GM21737 (cell line): Measurements from ENCODE around the gene BARX1.
"Not testable (repeated sequence)": the region's sequence is repeated elsewhere in the genome, so short reads cannot be mapped to it uniquely, and the experiment has no call there.

Experiments used
- ATAC-seq: cut with Tn5 transposase; IDR thresholded peaks from one replicate; pipeline ENCODE4 v1.9.1; 2021; ENCODE audit warnings: mild to moderate bottlenecking, moderate library complexity; ENCODE audit not compliant: unreplicated experiment

Gene BARX1

DNA sequence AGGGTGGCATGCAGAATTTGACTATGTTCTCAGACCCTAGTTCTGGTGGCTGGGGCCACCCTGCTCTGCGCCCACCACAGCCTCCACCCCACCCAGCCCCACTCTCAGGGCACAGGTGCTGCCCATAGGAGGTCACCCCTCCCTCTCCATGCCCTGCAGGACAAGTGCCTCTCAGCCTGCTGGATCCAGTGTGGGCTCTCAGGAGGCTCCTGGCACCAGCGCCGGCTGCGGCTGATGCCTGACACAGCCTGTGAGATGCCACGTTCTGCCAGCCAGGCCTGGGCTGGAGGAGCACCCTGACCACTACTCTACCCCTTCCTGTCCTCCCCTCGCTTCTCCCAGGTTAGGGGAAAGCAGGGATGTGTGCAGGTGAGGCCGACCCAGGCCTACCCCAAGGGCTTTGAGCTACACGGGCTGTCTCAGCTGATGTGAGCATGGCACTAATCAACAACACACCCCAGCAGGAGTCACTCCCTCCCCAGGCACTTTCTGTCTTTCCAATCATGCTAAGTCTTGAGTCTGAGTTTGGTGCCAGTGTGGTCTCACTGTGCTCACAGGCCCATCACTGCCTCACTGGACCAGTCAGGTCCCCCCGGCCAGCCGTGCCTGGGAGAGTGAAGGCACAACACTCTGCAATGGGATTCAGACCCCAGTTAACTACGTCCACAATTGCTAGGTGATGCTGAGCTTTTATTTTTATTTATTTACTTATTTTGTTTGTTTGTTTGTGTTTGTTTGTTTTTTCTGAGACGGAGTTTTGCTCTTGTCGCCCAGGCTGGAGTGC is 12.1 kb upstream of the BARX1 start:
- no peak for ATAC-seq

DNA sequence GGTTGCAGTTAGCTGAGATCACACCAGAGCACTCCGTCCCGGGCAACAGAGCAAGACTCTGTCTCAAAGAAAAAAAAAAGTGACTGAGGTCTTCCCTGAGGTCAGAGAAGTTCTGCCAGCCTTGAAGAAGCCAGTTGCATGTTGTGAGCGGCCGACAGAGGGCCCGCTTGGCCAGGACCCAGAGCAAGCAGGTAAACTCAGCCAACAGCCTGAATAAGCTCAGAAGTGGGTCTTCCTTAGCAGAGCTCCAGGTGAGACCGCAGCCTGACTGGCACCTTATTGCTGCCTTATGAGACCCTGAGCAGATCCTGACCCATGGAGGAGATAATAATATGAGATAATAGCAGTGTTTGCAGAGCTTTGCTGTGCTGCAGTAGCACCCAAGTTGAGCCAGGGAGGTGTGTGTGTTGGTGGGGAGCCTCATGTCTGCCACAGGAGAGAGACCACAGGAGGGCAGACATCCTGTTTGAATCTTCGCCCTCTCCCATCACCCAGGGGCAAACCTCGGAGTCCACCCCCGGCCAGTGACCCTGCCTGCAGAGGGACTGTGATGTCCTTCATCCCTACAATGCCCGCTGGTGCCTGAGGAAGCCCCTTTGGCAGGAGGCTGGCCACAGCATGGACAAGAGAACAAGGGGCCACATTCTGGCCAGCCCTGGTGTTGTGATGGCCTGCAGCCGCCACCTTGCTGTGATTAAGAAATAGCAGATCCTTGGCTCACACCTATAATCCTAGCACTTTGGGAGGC is 10.8 kb upstream of the BARX1 start:
- ATAC-seq, result no peak

DNA sequence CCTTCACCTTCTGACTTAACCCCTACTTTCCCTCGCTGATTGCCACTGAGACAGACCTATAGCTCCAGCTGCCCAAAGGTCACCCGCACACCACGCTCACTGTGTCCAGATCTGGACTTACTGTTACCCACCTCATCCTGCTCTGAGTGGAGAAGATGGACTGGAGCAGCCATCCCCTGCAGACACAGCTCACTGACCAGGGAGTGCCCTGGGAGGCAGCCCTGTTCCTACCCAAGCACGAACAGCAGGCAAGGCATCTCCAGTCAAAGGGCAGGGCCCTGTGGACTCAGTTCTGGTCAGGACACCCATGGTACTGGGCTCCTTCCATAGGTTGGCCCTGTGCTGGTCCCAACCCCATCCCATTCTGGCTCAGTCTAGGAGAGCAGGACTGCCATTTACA is 9.5 kb upstream of the BARX1 start:
- no peak for ATAC-seq

DNA sequence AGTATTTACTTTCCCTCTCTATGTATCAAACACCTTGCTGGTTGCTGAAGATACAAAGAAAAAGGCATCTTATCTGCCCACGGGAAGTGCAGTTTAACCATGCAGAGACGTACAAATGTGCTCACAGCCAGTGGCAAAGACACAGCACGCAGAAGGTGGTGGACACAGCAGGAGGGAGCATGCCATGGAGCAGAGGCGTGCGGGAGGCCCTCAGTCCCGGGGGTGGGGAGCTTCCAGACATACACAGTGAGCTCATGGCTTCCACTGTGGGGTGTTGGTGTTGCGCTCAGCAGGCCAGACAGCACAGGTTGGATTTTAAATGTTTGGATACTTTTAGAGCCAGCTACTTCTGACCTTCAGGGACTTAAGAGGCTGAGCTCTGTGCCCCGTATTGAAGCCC is 8.8 kb upstream of the BARX1 start:
- ATAC-seq, result no peak

DNA sequence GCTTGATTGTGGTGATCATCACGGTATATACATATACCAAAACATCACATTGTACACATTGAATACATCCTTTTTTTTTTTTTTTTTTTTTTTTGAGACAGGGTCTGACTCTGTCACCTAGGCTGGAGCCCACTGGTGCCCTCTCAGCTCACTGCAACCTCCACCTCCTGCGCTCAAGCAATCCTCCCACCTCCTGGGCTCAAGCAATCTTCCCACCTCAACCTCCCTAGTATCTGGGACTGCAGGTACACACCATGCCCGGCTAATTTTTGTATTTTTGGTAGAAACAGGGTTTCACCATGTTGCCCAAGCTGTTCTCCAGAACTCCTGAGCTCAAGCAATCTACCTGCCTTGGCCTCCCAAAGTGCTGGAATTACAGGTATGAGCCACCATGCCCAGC is 8.3 kb upstream of the BARX1 start:
- ATAC-seq, result not testable (repeated sequence)

DNA sequence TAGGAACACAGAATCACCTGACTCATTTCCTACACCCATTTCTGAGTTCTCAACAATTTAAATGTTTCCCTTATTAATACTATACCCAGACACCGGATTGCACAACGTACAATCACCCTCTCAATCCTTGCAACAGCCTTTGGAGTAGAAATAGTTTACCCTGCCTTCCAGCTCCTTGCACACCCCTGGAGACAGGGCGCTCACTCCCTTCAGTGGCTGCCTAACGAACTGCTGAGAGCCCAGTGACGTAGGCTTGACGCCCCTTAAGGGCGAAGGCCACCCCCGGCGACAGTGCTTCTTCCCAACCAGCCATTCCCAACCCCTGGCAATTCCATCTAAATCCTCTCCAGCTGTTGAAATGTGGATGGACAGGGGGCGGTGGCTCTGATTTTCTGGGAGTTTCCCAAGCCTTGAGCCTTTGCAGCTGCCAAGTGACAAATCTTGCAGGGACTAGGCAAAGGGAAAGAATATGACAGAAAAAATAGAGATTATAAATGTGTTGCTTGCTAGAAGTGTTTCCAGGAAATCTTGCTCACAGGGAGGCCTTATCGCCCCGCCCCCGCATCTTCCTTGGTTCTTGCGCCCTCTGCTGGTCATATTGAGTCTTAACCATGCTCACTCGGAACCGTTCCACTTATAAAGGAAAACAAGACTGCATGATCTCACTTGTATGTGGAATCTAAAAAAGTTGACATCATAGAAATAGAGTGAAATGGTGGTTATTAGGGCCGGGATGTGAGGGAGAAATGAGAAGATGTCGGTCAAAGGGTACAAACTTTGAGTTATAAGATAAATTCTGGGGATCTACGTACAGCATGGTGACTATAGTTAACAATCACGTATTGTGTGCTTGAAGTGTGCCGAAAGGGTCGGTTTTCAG is 7.6 kb upstream of the BARX1 start:
- no peak for ATAC-seq

DNA sequence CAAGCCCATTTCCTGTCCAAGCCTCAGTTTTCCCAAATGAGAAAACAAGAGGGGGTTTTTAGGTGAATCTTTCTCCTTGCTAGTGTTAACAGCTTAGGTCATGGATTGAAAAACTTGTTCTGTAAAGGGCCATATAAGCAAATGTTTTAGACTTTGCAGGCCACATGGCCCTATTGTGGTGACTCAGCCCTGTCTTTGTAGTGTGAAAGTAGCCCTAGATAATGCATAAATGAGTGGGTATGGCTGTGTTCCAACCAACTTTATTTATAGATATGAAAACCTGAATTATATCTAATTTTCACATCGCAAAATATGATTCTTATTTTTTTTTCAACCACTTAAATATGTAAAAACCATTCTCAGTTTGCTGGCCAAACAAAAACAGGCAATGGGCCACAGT is 6.9 kb upstream of the BARX1 start:
- no peak for ATAC-seq

DNA sequence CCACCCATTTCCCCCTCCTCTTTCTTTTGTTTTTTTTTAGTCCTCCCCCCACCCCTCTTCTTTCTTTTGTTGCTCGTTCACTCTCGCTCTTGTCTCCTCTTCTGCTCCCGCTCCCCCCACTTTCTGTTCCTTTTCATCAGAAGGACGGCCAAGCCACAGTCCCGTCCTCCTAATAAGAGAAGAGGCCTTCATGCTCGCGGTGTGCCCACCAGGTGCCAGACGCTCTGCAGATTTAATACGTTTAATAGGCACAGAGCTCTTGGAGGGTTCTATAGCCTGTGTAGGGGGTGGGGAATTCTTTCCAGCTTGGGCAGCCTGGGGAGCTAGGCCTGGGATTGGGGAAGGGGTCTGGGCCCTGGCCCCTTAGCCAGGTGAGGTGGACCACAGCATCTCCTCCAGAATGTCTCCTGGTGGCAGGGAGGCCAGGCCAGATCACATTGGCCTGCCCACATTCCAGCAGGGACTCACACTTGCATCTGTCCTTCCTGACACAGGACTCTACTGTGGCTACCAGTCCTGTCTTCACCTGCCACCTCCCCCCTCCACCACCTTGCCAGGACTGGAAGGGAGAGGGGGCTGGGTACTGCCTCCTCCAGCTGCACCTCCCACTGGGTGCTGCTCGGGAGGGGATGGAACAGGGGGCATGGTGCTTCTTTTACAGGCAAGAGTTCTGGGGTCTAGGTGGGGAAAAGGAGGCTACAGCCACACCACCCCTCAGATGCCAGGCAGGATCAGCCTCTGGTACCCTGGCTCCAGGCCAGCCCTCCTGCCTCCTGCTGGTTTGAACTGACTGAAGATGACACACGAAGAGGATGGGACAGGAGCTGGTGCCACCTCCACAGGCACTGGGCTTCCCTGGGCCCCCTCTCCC is 6.1 kb upstream of the BARX1 start:
- no peak for ATAC-seq

DNA sequence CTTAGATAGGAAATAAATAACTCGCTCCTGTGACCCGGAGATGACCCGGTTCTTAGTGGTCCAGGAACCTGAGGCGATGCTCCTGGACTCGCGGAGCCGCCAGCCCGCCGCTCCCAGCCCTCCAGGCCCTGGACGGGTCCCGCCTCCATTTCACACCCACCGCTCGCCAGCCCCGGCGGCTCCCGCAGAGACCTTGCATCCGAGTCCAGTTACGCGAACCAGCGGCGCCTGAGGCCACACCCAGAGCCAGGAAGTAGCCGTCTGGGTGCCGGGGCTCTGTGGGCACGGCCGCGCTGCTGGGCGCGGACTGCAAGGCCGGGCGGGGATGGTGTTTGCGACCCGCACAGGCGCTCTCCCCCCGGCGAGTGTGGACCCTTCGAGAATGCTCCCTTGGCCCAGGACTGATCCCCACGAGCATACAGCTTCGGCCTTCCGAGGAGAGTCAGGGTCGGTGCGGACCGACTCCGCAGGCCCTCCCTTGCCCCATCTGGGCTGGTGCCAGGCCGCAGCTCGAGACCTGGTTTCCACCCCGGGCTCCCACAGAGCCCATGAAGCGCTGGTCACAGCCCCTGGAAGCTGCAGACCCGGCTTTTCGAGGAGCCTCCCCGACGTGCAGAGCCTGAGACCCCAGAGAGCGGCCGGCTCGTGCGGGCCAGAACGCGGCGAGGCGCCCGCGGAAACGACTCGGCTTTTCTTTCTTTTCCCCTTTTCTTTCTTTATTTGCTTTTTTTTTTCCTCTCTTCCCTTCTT is 5.2 kb upstream of the BARX1 start:
- ATAC-seq, result no peak

DNA sequence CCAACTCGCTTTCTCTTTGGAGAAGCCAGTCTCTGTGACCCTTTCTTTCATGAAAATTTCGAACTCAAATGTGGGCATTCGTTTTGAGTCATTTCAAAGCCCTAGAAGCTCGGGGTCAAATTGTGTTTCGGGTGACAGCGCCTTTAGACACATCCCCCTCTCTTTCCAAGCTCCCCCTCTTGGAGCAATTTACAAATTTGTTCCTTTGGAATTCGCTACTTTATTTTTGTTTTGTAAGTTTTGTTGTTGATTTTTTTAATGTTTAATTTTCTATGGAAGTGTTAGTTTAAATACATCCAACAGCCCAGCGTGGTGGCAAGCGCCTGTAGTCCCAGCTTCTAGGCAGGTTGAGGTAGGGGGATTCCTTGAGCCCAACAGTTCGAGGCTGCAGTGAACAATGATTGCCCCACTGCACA is 4.6 kb upstream of the BARX1 start:
- no peak for ATAC-seq

DNA sequence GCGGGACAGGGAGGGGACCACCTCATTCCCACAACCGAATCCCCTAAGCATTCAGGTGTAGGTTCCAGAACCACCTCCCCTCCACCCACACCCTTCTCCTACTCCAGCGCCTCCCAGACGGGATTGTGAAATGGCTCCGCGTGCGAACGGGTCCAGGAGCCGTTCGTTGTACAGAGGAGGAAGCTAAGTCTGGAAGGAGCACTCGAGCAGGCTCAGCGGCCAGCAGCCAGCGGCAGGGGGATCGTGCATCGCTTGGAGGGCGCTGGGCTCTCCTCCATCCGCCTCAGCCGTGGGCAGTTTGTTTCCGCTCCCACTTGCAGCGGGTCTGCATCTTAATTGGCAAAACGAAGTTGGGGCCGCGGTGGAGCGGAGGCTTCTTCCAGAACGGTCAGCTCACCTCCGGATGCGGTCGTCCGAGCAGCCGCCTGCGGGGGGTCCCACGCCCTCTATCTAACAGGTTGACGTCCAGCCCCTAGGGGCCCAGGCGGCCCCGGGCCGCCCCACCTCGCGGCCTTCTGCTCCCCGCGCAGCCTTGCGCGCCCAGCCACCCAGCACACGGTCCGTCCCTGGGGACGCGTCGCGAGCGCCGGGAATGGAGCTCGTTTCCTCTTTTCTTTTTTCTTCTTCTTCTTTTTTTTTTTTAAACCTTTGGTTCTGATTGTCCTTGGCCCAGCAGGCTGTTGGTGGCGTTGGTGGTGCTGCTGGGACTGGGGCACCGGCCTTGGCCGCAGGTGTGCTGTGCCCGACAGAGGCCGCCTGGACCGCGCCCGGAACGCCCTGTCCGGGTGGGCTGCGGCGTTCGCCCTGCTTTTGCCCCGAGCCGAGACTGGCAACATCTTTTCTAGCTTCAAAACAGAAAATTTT is 3.9 kb upstream of the BARX1 start:
- no peak for ATAC-seq

DNA sequence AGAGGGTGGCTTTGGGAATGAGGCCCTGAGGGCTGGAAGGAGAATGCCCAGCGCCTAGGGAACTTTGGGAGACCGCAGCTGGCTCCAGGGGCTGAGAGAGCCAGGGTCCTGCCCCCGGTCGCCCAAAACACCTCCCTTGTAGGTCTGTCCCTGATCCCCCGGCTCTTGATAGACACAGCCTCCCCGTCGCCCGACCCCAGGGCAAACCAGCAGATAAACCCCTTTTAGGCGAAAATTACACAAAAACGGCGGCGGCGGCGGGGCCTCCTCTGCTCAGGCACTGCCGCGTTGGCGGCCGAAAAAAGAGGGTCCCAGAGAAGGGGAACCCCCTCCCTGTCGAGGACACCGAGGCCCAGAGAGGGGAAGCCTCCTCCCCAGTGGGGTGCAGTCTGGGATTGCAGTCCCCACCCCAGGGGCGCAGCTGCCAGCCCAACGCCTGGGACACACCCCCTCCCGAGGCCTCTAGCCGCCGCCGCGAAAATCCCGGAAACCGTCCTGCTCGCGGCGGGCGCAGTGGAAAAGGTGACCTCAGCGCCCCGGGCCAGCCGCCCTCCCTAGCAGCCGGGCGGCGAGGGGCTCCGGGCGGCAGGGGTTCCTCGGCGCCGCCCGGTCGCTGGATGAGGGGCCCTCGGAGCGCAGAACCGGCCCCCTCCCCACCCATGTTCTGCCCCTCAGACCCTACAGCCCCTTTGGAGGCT is 3.1 kb upstream of the BARX1 start:
- ATAC-seq, result no peak

DNA sequence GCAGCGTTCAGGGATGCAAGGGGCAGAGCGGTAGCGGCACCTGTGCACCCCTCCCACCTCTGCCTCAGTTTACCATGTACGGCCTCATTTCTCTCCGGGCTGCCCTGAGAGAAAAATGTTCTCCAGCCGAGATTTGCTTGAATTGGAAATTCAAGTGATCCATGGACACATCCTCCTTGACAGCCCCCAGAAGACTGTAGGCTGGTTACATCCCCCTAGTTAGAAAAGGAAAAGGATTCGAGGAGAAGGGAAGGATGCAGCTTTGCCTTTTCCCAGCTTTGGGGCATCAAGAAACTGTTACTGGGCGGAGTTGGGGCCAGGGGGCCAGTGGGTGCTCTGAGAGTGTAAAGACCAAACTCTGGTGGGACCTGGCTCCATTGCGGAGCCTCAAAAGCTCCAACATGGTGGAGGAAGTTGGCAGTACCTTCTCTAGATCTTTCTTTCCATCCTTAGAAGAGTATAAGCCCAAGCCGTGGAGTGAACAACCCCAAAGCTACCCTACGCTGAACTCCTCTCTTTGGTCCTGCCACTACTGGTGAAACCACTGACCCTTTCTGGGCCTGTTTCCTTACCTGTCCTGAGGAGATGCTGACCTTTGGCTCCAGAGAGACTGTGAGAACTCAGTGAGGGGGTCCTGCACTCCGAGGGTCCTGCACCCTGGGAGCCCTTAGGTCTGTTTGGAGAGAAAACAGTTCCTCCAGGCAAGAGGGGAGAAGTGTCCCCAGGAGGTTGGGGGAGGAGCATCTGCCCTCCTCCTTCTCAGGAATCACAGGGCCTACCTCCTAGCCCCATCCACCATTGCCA is 1.0 kb upstream of the BARX1 start:
- ATAC-seq, result no peak

DNA sequence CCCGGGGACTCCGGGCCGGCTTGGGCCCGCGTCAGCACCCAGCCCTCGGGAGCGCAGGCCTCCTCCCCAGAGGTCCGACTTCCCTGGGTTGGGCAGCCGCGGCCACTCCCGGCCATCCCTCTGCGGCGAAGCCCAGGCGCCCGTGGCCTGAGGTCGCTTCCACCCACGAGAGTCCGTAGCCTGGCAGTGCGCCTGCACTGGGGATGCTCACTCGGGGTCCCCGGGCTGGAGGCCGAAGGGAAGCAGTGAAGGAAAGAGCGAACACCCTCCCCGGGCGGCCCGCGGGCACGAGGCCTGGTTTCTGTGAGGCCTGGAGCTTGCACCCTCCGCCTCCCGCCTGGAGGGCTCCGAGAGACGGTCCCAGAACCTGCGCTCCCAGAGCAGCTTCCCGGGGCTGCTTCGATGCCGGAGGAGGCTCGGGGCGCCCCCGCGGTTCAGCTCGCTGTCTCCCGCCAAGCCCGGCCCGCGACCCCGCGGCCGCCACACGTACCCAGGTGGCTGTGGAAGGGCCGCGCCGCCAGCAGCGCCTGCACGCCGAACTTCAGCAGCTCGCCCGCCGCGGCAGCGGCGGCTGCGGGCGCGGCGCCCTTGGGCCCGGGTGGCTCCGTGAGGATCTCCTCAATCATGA is 607 bp downstream of the BARX1 start:
- no peak for ATAC-seq

DNA sequence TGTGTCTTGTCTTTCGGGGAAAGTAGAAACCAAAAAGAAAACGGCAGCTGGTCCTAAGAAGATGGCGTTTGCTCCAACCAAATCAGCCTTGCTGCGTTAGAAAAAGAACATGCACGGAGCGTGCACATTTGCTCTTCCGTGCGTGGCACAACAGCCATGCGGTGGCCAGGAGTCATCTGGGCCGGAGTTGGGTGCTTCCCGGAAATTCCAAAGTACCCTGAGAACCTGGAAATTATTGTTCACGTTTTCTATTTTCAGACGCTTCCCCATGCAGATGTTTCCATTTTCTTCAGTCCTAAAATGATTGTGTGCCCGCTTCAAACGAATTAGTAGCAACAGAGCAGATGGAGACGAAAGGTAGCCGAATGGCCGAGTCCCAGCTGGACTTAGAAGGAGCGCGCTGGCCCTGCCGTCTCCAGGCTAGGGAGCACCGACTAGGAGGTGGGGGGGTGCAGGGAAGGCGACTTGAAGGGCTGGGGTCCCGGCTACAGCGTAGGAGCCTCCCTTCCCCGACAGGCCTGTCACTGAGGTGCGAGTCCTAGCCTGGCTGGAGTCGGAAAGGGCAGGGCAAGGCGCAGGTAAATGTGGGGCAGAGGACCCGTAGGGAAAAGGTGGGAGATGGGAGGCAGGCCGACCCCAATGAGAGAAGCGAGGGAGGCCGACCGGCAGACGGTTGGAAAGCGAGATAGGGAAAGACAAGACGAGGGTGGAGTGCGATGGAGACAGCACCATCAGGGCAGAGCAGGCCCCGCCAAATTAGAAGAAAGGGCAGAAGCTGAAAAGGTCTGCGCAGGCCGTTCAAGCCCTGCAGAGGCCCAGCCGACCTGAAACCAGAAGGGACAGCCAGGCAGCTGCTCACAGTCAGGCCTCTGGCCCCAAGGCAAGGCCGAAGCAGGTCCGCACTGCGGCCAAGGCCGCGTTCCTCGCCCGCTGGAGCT is 1.4 kb downstream of the BARX1 start:
- no peak for ATAC-seq
